IPS-NIHi7 (cell line): ENCODE results near the gene PITHD1.
"Not testable (repeated sequence)": the region's sequence is repeated elsewhere in the genome, so short reads cannot be mapped to it uniquely, and the experiment has no call there.

Source experiments
- DNase-seq: peaks from one replicate; pipeline ENCODE4 v3.0.0; 2012; ENCODE audit warnings: mixed read lengths; ENCODE audit errors: extremely low spot score

PITHD1 gene, protein sequence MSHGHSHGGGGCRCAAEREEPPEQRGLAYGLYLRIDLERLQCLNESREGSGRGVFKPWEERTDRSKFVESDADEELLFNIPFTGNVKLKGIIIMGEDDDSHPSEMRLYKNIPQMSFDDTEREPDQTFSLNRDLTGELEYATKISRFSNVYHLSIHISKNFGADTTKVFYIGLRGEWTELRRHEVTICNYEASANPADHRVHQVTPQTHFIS

DNA sequence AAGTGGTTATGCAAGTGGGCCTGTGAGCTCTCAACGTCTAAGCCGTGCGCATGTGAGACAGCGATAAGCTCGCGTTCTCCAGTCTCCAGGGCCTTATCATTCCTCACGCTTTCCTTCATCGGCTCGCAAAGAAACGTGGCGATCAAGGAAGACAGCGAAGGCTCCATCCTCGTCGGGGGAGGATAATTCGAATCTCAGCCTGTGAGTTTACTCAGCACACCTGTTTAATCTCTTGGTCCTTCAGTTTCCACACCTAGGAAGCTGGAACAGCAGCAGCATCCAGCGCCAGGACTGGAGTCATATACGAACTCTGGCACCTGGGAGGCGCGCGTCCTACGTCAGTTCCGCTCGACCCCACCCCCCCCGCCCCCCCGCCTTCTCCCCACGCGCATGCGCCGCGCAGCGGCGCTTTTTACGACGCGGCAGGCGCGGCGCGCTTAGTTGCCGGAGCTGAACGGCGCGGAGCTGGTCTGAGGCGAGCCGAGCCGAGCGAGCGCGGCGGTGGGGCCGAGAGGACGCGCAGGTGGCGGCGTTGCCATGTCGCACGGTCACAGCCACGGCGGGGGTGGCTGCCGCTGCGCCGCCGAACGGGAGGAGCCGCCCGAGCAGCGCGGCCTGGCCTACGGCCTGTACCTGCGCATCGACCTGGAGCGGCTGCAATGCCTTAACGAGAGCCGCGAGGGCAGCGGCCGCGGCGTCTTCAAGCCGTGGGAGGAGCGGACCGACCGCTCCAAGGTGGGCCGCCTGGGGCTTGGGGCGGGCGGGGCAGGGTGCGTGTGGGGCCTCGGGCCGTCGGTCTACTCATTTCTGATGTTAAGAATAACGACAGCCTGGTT is at the start of gene PITHD1:
PITHD1 (plus strand) TSS at position 440 of the 836 bp plus-strand sequence; CDS start at position 538, 98 bp downstream.
- peak; percentile 96 for DNase-seq

DNA sequence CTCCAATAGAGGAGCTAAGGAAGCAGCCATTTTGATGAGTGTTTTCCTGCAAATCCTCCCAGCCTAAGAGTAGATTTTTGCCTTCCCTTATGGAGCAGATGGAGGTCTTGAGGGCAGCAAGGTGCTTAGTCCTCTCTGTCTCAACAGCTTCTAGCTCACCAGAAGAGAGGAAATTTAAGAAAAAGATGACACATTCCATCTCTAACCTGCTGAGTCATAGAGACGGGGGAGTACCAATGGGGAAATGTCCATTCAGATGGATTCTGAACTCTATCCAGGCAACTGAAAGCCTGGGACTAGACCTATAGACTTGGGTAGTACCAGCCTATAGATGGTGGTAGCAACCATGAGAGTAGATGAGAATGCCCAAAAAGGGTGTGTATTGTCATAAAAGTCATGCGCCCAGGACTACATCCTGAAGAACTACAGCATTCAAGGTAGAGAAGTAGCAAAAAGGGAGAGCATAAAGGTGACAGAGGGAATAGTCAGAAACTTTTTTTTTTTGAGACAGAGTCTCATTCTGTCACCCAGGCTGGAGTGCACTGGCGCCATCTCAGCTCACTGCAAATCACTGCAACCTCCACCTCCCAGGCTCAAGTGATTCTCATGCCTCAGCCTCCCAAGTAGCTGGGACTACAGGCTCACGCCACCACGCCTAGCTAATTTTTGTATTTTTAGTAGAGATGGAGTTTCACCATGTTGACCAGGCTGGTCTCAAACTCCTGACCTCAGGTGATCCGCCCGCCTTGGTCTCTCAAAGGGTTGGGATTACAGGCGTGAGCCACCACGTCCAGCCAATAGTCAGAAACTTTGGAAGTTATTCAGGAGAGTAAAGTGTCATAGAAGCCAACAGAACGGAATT is 45.6 kb upstream of the PITHD1 start:
- no peak for DNase-seq

DNA sequence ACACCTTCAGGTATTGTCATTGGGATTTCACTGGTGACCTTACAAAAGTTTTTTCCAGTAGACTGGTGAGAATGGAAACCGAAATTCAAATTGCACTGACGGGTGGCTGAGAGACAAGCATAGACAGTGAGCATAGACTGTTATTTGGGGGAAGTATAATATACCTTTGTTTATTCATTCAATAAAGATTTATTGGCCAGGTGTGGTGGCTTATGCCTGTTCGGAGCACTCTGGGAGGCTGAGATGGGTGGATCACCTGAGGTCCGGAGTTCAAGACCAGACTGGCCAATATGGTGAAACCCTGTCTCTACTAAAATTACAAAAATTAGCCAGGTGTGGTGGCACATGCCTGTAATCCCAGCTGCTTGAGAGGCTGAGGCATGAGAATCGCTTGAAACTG is 44.9 kb upstream of the PITHD1 start:
- not testable (repeated sequence) for DNase-seq

DNA sequence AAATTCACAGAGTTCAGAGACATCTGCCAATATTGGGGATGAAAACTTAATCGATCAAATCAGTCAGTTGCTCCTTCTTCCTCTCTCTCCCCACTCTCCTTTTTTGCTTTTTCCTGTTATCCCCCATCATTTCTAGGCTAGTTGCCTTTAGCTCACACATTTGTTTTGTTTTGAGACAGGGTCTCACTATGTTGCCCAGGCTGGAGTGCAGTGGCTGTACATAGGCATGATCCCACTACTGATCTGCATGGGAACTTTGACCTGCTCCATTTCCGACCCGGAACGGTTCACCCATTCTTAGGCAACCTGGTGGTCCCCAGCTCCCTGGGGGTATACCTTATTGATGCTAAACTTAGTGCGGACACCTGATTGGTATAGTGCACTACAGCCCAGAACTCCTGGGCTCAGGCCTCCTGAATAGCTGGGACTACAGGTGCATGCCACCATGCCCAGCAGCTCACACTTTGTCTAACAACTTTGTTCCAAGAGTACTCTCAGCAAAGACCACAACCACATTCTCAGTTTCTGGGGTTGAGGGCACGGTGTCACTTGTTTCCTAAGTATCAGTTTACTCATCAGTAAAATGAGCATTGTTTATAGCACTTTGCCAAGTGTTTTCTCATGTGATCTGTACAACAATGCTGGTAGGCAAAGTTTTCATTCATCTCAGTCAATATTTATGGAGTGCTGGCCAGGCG is 41.6 kb upstream of the PITHD1 start:
- no peak for DNase-seq

DNA sequence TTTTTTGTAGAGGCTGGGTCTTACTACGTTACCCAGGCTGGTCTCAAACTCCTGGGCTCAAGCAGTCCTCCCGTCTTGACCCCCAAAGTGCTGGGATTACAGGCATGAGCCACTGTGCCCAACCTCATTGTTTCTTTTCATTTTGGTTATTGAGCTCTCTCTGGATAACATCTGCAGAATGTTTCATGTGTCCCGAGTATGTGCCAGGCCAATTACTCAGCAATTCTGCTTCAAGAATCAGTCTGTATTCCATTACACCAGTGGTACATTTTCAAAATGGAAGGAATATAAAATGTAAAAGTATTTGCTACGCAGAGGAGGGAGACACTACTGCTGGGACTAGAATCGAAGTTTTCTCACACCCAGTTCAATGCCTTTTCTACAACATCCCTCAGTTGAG is 36.6 kb upstream of the PITHD1 start:
- DNase-seq = no peak

DNA sequence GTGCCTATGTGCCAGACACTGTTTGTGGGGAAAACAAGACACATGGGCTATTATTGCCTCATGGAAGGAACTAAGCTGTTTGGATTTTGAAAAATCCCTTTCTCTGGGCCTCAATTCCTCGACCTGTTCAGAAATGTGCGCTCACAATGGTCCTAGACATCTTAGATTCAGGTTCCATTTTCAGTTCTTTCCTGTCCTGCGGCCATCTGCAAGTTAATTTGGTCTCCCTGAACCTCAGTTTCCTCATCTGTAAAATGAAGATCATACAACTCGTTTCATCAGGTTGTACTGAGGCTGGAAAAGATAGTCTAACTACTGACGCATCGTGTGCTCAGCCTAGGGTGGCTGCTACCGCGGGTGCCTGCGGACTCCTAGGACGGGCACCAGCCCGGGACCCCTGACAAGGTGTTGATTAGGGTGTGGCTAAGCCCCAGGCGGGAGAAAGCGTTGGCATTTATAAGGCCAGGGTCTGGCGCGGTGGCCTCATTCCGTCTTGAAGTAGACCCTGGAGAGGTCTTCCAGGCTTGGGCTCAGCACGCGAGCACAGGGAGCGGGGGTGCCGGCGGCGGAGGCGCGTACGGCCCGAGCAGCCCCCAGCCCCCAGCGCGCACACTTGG is 35.4 kb upstream of the PITHD1 start:
- DNase-seq = peak; percentile 77

DNA sequence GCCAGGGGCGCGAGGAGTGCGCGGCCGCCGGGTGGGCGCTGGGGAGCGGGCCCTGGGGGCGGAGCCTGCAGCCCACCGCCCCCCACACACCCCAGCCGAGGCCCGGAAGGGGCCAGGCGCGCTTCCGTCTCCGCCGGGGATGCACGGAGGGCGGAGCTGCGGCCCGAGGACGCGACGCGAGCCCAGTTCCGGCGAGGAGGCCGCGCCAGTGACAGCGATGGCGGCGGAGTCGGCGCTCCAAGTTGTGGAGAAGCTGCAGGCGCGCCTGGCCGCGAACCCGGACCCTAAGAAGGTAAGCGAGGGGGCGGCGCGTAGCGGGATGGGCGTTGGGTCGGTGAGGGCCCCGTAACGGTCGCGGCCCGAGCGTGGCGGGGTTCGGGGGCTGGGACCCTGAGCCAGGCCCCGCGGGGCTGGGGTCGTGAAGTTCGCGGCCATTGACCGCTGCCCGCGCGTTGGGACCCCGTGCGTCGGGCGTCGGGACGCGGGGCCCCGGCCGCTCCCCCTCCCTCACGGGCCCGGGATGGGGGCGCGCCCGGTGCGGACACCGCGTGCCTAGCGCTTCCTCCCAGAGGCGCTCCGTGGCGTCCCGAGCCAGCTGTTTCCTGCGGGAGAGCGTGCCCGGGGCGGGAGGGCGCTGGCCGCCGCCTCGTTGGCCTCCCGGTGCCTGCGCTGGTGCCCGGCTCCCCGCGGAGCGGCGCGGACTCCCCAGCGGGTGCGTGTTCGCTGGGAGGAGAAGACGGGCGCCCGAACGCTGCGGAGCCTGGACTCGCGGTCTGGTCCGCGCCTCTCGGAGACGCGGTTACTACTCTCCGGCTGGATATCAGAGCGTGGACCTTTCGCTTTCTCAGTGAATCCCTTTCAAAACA is 34.7 kb upstream of the PITHD1 start, which contains the start of gene ELOA:
ELOA (plus strand) TSS at position 185 of the 866 bp plus-strand sequence; CDS start at position 218, 33 bp downstream.
- peak; percentile 97 for DNase-seq

DNA sequence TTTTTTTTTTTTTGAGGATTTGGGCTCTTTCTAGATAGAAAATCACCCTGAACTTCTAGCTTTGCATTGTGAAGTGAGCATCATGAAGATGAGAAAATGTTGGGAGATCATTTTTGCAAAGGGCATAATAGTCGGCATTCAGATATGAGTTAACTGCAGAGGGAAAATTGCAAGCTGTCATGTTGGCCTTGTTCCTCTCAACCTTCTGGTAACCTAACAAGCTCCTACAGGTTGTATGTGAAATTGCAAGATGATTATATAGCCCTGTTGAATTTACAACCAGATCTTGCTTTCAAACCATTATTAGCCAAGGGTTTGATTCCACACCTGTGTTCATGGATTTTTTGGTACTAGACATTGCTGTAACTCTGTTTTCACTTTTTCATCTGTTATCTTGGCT is 32.7 kb upstream of the PITHD1 start:
- peak; percentile 38 for DNase-seq

DNA sequence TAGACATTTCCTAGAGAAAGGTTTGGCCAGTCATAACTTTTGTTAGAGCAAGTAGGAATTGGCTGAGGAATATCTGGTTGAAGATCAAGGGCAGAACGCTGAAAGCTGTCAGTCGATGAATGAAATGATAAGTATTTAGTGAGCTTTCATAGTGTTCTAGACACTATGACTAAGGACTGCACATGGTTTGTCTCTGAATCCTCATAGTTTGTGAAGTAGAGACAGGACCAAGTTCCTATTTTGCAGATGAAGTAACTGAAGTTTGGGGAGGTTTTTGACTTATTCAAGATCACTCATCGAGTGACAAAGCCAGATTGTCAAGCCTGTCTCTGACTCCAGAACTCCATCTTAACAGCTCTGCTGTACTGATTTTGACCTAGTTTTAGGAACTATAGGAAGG is 30.2 kb upstream of the PITHD1 start:
- DNase-seq = no peak

DNA sequence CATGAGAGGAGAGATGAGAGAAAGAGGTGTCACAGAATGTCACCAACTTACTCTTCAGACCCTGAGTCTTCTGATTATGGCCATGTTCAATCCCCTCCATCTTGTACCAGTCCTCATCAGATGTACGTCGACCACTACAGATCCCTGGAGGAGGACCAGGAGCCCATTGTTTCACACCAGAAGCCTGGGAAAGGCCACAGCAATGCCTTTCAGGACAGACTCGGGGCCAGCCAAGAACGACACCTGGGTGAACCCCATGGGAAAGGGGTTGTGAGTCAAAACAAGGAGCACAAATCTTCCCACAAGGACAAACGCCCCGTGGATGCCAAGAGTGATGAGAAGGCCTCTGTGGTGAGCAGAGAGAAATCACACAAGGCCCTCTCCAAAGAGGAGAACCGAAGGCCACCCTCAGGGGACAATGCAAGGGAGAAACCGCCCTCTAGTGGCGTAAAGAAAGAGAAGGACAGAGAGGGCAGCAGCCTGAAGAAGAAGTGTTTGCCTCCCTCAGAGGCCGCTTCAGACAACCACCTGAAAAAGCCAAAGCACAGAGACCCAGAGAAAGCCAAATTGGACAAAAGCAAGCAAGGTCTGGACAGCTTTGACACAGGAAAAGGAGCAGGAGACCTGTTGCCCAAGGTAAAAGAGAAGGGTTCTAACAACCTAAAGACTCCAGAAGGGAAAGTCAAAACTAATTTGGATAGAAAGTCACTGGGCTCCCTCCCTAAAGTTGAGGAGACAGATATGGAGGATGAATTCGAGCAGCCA is 27.0 kb upstream of the PITHD1 start:
- DNase-seq = peak; percentile 83

DNA sequence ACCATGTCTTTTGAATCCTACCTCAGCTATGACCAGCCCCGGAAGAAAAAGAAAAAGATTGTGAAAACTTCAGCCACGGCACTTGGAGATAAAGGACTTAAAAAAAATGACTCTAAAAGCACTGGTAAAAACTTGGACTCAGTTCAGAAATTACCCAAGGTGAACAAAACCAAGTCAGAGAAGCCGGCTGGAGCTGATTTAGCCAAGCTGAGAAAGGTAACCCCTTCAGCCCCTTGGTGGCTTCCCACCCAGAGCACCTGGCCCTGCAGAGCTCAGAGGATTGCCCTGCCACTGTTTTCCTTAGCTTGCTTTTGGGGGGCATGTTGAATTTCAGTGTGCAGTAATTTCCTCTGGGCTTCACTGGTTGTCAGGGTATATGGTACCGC is 26.4 kb upstream of the PITHD1 start:
- DNase-seq = no peak

DNA sequence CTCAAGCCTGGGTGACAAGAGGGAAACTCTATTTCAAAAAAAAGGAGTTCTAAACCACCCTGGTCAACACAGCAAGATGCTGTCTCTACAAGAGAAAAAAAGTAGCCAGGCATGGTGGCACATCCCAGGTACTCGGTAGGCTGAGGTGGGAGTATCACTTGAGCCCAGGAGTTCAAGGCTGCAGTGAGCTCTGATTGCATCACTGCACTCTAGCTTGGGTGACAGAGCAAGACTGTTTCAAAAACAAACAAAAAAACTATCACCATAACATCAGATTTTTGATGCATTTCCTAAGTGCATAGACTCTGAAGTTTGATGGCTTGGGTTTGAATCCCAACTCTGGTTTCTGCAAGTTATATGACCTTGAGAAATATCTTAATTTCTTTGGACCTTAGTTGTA is 25.3 kb upstream of the PITHD1 start:
- no peak for DNase-seq

DNA sequence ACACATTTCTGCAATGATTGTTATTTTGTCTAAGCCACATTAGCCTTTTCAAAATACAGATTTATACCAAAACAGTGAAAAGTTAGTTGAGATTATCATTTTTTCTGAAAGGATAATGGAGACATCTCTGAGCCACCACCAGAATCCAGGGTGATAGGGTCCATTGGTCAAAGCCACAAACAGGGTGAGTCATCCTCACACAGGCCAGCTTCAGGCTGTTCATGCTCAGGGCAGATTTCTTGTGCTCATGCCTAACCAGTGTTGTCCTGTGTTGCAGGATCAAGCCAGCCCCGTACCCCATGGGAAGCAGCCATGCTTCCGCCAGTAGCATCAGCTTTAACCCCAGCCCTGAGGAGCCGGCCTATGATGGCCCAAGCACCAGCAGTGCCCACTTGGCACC is 21.5 kb upstream of the PITHD1 start:
- no peak for DNase-seq

DNA sequence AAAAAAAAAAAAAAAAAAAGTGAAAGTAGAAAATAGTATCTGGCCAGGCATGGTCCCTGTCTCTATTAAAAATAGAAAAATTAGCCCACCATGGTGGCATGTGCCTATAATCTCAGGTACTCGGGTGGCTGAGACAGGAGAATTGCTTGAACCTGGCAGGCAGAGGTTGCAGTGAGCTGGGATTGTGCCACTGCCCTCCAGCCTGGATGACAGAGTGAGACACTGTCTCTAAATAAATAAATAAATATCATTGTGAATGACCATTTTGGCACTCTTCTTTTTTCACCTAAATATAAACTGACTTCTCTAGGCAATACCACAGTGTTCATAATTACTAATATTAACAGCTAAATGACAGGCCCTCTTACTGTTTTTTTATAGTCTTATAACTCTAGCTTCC is 20.4 kb upstream of the PITHD1 start:
- DNase-seq = no peak

DNA sequence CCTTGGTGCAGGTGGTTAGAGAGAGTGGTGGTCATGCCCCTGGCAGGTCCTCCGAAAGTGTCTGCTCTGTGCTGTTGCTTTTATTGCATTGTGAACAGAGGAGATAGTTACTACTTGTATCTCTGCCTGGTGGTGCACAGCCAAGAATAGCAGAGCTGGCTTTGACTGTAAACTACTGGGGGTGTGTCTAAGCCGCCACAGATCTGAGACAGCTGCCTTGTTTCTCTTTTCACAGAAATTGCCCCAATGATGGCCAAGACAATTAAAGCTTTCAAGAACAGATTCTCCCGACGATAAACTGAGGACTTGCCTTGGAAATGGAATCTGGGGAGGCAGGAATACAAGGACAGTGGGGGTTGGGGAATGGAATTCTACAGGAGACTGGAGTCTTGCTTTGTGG is 18.9 kb upstream of the PITHD1 start:
- DNase-seq = no peak

DNA sequence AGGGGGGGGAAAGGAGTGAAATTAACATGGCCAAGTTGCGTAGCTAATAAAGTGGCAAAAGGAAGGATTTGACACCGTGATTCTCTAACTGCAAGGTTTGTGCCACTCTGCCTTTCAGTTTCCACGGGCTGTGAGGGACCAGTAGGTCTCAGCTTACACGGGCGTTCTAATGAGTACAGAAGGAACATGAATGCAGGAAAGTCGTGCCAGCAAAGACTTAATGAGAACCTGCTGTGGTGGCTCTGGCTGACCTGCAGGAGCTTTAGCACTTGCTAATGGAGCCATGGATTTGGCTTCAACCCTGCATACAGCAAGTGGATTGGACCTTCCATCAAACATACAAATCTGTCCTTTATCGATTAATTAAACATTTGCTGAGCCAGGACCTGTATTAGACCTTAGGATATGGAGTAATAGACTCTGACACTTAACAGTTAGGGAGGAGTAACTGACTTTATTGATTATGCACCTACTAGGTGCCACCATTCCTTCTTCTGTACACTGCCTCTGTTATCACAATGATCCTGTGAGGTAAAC is 15.1 kb upstream of the PITHD1 start:
- DNase-seq = no peak

DNA sequence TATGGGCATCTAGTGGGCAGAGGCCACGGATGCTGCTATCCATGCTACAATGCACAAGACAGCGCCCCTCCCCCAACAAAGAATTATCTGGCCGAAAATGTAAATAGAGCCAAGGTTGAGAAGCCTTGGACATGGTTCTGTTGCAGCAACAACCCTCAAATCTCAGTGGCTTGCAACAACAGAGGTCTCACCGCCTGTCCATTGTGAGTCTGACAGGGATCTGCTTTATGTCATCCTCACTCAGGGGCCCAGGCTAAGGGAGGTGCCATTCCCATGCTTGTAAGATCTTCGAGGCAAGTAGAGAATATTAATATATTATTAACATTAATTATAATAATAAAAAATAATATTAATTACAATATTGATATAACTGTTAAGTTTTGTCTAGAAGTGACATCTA is 9.5 kb upstream of the PITHD1 start:
- no peak for DNase-seq

DNA sequence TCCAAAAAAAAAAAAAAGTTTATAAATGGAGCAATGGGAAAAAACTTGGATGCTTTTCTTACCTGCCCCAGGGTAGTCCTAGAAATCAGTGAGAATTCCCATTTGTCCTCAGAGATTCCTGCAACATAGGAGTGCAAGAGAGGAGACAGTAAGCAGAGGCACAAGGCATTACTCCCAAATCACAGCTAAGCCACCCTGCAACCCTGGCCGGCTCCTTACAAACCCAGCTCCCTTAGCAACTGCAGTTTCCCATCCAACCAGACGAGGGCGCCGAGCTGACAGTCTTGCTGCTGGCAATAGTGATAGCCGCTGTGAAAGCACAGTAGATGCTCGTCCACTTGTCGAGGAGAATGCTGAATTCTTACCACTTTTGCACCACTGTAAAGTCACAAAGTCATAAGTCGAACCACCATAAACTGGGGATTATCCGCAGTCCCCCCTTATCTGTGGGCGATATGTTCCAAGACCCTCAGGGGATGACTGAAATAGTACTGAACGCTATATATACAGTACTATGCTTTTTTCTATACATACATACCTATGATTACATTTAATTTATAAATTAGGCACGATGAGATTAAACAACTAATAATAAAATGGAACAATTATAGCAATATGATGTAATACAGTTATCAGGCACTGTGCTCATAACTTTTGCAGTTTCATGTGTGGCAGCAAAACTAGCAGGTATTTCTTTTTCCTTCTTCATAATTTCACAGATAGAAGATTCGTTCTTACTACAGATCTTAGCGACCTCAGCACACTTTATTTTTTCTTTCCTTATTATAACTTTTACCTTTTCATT is 6.0 kb upstream of the PITHD1 start:
- DNase-seq = peak; percentile 81
